Stimulated activated CD4-positive, alpha-beta T cell treated with anti-CD3 and anti-CD28 coated beads, Interleukin-15, amount 100 ng/mL, for 1 hour (primary cell): ENCODE data around the gene LRRC4B.

Source experiments
- DNase-seq, 2 donors: peaks; one replicate each; pipeline ENCODE4 v3.0.0-alpha.2; 2020; ENCODE audit warnings: low read depth in 1 of 2, low spot score in 1 of 2

Gene LRRC4B

DNA sequence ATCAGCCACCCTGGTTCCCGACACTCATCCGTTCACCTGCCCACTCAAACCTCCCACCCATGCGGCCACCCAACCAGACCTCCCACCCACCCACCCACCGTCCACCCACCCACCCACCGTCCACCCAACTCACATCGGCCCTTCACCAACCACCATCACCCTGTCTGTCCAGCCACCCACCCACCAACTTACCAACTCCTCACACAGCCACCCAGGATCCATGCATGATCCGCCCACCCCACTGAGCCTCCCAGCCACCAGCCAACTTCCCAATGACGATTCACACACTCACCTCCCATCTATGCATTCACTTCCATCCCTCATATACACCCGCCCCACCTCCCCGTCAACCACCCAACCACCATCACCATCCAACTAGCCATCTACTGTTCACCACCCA, 61.5 kb downstream of the LRRC4B start:
- no peak for DNase-seq

DNA sequence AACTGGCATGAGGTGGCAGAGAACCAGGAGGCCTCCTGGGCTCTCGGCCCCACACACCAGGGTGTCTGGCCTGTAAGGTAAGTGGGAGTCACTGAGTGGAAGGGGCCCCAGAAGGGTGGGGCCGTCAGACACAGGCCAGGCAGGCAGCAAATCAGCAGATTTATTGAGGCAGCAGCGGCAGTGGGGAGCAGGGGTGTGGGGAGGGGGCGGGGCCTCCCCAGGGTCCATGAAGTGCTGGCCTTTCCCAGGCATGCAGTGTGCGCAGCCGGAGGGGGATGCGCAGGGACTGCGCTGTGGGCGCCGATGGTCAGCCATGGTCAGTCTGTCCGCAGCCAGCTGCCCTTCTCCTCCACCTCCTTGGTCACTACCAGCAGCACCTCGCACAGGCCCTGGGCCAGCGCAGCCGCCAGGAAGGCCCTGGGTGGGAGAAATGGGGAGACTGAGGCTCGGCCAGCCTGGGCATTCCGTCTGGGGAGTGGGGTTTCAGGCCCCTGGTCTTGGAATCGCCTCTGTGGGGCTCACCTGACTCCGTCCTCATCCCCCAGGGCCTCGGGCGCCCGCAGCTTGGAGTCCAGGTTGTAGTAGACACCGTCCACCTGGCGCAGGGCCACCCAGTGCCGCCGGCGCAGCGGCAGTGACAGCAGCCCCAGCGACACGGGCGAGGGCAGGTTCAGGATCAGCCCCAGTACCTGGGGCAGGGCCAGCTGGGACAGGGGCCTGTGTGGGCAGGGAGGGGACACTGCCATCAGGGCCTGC, 62.2 kb downstream of the LRRC4B start:
- DNase-seq, result no peak

DNA sequence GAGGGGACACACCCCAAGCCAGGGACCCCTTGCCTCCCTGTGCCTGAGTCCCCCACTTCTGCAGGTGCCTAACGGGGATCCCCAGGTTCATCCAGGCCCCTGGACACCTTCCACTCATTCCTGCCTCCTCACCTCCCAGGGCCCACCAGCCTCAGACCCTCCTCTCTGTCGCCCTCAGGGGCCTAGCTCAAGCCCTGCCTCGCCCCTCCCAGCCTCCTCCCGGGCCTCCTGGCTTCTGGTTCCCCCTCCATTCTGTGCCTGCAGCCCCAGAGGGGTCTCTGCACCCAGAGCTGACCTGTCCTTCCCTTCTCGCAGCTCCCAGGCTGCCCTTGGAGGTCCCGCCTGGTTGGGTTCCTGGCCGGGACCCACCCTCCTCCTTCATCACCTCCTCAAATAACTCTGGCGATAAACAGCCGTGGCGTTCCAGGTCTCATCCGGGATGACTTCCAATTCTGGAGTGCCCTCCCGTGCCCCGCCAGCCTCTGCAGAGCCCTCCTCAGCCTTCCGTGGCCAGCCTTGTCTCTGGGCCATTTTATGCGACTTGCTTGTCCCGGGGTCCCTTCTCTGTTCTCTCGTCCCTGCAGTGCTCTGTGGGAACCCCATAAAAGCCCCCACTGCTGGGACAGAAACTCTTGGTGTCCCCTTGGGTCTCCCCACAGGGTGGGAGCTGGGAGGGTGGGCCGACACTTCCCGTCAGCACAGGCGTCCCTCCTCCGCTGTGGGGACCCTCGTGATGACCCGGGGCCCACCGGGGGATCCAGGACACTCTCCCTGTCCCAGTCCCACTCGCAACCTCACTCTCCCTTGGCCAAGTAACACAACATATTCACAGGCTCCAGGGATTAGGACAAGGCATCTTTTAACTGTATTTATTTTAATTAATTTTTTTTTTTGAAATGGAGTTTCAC, 66.4 kb downstream of the LRRC4B start:
- no peak for DNase-seq

DNA sequence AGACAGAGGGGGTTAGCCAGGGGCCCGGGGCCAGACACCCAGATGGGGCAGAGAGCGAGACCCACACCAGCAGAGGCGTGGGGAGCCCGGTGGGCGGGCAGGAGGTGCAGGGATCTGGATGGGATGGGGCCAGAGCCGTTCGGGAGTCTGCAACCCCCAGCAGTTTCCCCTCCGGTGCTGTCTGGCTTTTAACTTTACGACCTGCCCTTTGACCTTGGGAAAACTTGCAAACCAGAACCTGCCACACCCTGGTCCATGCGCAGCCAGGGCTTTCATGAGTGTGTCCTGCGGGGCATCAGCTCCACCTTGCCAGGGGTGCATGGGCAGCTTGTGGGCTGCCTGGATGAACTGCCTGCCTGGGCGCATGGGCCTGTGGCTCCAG, 67.1 kb downstream of the LRRC4B start:
- DNase-seq, result no peak

DNA sequence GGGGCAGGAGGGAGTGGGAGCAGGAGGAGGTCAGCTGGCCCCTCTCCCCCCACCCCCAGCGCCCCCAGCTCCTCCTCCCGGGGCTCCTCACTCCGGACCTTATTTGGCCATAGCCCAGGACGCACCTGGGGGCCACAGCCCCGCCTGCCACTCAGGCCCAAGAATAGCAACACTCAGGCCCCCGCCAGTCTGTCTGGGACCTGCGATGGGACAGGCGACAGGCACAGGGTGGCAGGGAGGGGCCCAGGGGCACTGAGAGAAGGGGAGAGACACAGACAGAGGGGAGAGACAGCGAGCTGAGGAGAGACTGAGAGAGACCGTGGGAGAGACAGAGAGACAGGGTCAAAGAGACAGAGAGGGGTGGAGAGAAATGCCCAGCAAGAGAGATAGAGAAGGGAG, 67.5 kb downstream of the LRRC4B start:
- DNase-seq, result no peak

DNA sequence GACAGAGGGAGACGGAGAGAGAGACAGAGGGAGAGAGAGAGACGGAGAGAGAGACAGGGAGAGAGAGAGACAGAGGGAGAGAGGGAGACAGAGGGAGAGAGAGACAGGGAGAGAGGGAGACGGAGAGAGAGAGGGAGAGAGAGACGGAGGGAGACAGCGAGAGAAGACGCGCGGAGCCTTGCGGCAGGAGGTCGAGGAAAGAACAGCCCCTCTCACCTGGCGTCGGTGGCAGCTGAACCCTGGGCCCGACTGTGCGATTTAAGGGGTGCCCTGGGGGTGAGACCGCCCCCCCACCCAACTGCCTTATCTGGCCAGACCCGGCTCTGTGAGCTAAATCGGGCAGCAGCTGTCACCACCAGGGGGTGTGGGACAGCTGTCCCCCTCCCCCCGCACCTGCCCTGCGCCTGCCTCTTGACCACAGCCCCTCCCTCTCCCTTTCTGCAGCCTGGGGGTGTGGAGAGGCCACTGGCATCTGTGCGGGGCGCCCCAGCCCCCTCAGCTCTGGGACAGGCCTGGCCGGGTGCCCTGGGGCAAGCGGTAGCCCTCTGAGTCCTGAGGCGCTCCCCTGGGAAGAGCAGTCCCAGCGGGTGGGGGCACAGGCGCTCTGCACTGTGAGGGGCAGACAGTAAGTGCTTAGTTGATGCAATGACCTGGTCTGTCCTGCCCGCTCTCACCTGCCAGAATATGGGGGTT, 68.0 kb downstream of the LRRC4B start:
- no peak for DNase-seq

DNA sequence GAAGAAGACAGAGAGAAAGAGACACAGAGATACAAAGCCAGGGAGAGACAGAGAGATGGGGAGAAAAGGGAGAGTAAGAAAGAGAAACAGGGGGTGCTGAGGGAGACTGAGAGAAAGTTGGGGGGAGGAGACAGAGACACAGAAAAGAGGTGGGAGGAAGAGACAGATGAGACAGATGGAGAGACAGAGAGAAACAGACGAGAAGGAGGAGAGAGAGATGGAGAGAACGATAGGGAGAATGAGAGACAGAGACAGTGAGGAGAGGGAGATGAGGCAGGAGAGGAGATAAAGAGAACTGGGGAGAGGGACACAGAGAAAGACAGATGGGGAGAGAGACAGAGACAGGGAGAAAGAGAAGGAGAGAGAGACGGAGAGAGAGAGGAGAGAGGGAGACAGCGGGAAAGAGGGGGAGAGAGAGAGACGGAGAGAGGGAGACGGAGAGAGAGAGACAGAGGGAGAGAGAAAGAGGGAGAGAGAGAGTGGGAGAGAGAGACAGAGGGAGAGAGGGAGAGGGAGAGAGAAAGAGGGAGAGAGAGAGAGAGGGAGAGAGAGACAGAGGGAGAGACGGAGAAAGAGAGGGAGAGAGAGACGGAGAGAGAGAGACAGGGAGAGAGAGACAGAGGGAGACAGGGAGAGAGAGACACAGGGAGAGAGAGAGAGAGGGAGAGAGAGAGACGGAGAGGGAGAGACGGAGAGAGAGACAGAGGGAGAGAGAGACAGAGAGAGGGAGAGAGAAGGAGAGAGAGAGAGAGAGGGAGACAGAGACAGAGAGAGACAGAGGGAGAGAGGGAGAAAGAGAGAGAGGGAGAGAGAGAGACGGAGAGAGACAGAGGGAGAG, 69.8 kb downstream of the LRRC4B start:
- no peak for DNase-seq

DNA sequence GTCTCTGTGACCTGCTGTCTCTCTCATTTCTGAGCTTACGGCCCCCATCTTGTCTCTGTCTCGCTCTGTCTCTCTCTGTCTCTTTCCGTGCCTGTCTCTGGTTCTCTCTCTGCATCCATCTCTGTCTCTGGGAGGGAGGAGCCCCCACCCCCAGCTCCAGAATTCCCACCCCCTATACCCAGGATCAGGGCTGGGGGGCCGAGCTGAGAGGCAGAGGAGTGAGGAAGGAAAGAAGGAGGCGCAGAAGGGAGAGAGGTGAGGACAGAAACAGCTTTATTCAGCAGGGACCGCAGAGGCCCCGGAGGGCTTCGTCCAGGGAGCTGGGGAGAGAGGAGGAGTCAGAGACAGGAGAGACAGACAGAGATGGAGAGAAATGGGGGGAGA, 71.2 kb downstream of the LRRC4B start:
- DNase-seq, result no peak

DNA sequence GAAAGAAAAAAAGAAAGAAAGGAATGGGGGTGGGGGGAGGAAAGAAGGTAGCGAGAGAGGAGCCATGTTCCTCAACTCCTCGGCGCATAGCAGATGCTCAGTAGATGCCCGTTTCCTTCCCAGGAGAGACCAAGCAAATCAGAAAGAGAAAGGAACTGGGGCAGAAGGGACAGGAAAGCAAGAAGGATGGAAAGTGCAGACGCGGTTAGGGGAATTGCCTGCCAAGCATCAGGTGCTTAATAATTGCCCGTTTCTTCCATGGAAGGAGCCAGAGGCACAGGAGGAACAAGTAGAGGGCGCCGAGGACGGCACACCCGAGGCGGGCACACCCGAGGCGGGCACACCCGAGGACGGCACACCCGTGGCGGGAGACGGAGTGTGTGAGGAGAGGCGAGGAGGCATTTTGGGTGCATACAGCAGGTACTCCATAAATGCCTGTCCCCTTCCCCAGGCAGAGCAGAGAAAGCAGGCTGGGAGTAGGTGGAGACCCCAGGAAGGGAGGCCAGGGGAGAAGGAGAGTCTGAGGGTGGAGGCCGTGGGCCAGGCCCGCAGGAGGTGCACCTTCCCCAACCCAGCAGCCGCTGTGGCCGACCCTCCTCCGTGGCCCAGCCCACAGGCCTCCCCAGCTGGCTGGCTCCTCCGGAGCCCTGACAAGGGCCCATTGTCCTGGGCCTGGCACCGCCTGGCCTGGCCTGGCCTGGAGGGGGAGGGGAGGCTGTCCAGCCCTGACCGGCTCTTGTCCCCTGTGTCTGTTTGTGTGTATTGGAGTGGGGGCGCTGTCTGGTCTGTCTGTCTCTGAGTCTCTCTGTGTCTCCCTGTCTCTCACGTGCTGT, 71.8 kb downstream of the LRRC4B start:
- DNase-seq, result no peak

DNA sequence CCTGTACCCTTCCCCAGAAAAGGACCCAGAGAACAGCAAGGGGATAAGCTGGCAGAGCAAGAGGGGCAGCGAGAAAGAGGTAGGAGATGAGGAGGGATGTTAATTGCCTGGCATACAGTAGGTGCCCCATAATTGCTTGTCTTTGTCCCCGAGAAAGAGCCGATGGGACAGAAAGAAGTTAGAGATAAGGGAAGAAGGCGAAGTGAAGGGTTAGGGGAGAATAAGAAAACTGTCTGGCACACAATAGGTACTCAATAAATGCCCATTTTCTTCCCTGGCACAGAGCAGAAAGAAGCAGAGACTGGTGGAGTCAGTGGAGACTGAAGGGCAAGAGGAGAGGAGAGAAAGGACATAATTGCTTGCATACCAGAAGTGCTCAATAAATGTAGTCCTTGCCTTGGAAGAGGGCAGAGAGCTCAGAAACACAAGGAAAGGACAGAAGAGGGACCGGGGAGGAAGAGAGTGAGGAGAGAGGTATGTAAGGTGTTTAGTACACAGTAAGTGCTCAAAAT, 73.2 kb downstream of the LRRC4B start:
- no peak for DNase-seq

DNA sequence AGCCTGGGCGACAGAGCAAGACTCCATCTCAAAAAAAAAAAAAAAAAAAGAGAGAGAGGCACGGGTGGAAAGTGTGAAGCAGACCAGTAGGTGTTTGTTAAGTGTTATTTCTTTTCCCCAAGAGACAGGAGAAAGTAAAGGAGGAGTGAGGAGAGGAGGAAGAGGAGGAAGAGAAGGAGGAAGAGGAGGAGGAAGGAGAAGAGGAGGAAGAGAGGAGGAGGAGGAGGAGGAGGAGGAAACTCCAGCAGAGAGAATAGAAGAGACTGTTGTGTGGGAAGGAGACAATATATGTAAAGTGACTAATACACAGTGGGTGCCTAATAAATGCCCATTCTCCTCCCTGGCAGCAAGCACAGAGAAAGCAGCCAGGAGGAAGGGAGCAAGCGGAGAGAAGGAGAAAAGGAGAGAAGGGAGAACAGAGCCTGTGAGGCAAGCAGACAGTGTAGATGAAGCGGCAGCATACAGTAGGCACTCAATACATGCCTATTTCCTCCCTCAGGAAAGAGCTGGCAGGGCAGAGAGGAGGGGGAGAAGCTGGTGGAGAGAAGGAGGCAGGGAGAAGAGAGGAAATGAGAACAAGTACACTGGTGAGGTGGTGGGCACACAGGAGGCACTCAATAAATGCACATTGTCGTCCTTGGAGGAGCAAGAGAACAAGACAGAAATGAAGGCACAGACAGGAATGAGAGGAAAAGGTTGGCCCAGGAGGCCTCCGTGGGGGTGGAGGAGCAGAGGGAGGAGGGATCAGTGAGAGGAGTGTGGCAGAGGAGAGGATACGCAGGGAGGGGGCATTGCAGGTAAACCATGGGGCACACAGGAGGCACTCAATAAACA, 73.8 kb downstream of the LRRC4B start:
- DNase-seq, result no peak

DNA sequence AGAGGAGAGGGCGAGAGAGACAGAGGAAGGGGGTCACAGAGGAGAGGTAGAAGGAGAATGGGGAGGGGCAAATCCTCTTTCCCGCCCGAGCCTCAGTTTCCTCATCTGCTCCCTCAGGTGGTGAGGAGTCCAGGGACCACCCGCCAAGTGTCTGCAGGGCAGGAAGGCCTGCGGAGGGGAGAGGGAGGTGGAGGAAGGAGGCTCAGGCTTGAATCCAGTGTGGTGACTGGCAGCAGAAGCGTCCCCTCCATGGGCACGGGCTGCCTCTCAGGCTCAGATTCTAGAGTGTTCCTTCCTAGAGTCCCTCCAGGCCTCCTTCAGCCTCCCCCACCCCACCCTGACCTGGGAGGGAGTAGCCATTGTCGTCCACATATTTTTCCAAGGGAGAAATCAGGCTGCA, 75.1 kb downstream of the LRRC4B start:
- DNase-seq, result no peak

DNA sequence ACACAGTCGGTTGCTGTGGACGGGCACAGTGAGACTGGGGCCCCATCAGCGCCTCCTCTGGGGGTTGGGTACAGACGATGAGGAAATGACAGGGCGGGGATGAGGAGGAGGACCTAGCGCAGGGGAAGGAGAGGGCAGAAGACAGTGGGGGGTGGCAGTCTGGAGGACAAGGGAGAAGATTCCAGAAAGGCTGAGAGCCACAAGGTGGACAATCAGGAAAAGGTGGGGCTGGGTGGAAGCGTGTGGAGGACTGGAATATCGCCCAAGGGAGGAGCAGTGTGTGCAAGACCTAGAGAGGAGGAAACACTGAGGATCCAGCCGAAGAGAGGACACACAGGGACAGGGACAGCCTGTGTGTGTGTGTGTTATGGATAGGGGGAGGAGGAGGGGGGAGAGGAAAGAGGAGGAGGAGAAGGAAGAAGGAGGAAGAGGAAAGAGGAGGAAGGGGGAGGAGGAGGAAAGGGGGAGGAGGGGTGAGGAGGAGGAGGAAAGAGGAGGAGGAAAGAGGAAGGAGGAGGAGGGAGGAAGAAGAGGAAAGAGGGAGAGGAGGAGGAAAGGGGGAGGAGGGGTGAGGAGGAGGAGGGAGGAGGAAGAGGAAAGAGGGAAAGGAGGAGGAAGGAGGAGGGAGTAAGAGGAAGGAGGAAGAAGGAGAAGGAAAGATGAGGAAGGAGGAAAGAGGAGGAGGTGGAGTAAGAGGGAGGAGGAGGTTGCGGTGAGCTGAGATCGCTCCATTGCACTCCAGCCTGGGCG, 75.8 kb downstream of the LRRC4B start:
- DNase-seq, result no peak

DNA sequence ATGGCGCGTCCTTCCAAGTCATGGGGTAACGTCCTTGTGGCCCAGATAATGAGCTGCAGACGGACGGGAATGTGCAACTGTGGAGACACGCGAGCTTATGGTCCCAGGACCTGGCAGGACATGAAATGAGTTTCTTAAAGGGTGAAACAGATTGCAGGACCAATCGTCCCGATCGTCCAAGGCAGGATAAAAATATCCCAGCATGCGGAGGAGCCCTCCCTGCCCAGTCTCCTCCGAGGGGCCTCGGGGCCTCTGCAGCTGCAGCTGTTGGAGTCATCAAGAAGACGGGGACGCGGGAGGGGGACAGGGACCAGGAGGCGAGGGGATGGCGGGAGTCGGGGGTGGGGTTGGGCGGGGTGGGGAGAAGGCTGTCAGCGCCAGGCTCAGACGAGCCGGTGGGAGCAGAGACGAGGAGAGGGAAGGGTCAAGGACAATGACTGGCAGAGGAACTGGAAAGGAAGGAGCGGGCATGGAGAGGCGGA, 77.2 kb downstream of the LRRC4B start:
- DNase-seq, result no peak

DNA sequence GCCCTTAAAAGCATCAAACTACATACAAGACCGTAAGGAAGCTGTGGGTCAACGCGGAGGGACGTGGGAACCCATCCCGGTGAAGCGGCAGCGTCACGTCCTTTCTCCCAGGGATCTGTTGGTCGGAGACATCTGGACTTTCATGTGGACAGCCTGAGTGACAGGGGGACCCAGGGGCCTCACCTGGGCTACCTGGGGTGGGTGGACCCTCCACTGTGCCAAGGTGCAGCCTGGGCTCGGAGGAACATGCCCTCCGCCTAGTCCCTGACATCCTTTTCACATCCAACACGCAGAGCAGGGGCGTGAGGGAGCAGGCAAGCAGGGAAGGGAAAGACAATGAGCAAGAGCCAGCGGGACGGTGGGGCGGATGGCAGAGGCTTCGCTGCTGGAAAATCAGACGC, 77.8 kb downstream of the LRRC4B start:
- DNase-seq, result no peak

DNA sequence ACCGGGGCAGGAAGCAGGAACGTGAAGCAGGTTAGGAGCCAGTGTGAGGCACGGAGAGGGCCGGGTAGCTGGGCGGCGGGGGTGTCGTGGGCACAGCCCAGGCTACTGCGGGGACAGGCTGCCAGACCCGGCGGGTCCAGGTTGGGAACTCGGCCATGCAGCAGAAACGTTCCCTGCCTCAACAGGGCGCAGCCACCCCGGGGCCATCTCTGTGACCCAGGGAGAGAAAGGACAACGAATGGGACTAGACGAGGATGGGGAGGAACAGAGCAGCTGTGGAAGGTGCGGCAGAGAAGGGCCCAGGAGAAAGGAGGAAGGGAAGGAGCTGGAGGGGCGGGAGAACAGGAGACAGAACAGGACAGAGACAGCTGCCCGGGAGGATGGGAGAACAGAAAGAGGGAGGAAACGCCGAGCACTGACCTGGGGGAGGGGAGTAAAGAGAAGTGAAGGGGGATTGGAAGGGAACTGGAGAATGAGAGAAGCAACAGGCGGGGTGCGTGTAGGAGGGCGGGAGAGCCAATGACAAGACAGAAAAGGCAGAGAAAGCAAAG, 78.7 kb downstream of the LRRC4B start:
- DNase-seq, result no peak

DNA sequence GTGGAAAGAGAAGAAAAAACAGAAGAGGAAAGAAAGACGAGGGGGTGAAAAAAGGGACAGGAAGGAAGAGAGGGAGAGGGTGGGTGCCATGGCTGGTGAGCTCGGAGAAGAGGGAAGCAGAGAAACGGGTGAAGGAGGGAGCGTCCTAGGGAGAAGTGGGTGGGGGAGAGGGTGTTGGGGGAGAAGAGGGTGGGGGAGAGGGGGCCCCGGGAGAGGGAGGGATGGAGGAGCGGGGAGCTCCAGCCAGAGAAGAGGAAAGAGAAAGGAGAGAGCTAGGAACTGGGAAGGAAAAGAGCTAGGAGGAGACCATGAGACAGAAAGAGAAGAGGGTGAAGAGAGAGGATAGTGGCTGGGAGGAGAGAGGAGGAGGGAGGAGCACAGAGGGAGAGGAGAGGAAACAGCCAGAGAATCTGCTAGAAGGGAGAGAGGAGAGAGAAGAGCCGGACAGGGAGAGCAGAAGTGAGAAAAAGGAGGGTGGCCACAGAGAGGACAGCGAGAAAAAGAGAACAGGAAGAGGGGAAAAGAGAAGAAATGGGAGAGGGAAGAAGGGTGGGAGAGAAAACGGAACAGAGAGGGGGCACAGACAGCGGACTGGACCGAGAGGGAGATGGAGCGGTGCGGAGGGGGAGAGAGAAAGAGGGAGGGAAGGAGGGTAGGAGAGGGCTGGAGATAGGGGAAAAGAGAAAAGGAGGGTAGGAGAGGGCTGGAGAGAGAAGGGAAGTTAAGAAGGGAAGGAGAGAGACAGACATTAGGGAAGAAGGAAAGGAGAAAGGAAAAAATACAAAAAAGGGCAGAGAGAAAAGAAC, 79.6 kb downstream of the LRRC4B start:
- DNase-seq, result no peak
